ENCODE results near the gene SEMA3D. TPM values are rescaled to one million over a fixed set of nuclear protein-coding genes. Genes with fewer than 3 reads are reported as not detected.
A peak's percentile ranks its signal among the peaks of the same experiment; 100 is the strongest.

Gene SEMA3D
- total and polyA plus RNA-seq, 2 donors (not counting 3 experiments of a cell fraction or from before 2014, with no cell fraction given) = 9.9 to 10.3 TPM

DNA sequence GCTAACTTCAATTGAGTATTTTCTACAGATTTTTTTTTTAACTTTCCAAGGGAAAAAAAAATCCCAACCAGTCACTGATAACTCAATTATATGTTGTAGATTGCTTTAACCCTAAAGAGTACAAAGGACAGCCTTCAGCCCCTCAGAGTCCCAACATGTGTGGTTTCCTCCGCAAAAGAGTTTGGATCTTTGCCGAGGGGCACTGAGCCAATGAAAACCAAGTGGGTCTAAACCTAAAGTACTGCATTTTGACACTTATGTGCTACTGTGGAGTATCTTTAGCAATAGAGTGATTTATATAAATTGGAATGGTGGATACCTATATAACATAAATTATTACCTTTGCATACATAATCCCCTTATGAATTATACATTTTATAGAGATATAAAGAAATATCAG, 91.5 kb downstream of the SEMA3D start:
- no peak overlapping the region for H3K4me3 ChIP-seq (replicated peaks in 1 of 3; ENCODE audit: insufficient read depth in 1 of 3, low read depth in 1 of 3, low read length in 3 of 3)
- no peaks in the 10 kb centered on the region for H3K9me1 ChIP-seq (replicated peaks; ENCODE audit: control insufficient read depth, extremely low read depth, insufficient read depth, low read length)
- dilution Hi-C loops (cut with MboI; ENCODE audit: extremely low pct_ligation_motif_present, low sequenced_read_pairs) = no loop called here
- intact Hi-C loops (cut with micrococcal nuclease) = no loop called here
- no peak overlapping the region for H3K4me2 ChIP-seq (ENCODE audit: insufficient read depth, low read length)
- H3K9ac ChIP-seq (replicated peaks; ENCODE audit: extremely low read depth, insufficient read depth, low read length) = no peak overlapping the region
- DNase-seq (ENCODE audit: low read depth, low spot score) (peak; percentile 39), FAIRE-seq (no peak)
- H4K20me1 ChIP-seq (replicated peaks; ENCODE audit: control insufficient read depth, extremely low read depth, insufficient read depth, low read length) = no peaks in the 10 kb centered on the region
- ChIA-PET POLR2A (no interaction called here), CTCF (interaction anchor here (1.0 to 1.3 kb wide), 2 partner anchors 10 to 90 kb away, joined by 3 to 5 read pairs; no protein-coding TSS in a partner anchor)
- H3K79me2 ChIP-seq (ENCODE audit: control insufficient read depth, insufficient read depth, low read length) = no peaks in the 10 kb centered on the region
- no peak overlapping the region for H3K27ac ChIP-seq (ENCODE audit: insufficient read depth, low read depth, low read length)
- BruUV-seq (replicated peaks) = no TSS peak
- TF ChIP-seq, protein P1, sequence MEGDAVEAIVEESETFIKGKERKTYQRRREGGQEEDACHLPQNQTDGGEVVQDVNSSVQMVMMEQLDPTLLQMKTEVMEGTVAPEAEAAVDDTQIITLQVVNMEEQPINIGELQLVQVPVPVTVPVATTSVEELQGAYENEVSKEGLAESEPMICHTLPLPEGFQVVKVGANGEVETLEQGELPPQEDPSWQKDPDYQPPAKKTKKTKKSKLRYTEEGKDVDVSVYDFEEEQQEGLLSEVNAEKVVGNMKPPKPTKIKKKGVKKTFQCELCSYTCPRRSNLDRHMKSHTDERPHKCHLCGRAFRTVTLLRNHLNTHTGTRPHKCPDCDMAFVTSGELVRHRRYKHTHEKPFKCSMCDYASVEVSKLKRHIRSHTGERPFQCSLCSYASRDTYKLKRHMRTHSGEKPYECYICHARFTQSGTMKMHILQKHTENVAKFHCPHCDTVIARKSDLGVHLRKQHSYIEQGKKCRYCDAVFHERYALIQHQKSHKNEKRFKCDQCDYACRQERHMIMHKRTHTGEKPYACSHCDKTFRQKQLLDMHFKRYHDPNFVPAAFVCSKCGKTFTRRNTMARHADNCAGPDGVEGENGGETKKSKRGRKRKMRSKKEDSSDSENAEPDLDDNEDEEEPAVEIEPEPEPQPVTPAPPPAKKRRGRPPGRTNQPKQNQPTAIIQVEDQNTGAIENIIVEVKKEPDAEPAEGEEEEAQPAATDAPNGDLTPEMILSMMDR (IDR thresholded peaks at IDR 0.05; ENCODE audit: extremely low read depth in 1 of 2, insufficient read depth in 1 of 2, low read depth in 1 of 2, low read length in 2 of 2) = no peak
- TF ChIP-seq POLR2AphosphoS5 (IDR thresholded peaks at IDR 0.05; ENCODE audit: insufficient read depth, low read depth, low read length) (no peak), FOS (IDR thresholded peaks at IDR 0.05; ENCODE audit: borderline replicate concordance, insufficient read depth, low read length) (no peak), POLR2A (IDR thresholded peaks at IDR 0.05; ENCODE audit: low read depth, low read length) (no peak), MYC (IDR thresholded peaks at IDR 0.05; ENCODE audit: low read depth, low read length) (no peak), JUN (IDR thresholded peaks at IDR 0.05; ENCODE audit: borderline replicate concordance, insufficient read depth, insufficient read length, low read depth) (no peak), EZH2 (IDR thresholded peaks at IDR 0.05; ENCODE audit: borderline replicate concordance, low read depth, low read length, severe bottlenecking) (no peak), GATA2 (IDR thresholded peaks at IDR 0.05; ENCODE audit: insufficient read depth, insufficient read length, low read depth, low read length) (no peak)
- TF ChIP-seq, protein P2, sequence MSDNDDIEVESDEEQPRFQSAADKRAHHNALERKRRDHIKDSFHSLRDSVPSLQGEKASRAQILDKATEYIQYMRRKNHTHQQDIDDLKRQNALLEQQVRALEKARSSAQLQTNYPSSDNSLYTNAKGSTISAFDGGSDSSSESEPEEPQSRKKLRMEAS (IDR thresholded peaks at IDR 0.05; ENCODE audit: insufficient read depth, insufficient read length) = no peak
- H3K27me3 ChIP-seq (ENCODE audit: control insufficient read depth in 2 of 2, insufficient read depth in 2 of 2, low read length in 2 of 2) = no peaks in the 10 kb centered on the region
- no peaks in the 10 kb centered on the region for H3K36me3 ChIP-seq (ENCODE audit: control insufficient read depth in 2 of 2, extremely low read depth in 1 of 2, insufficient read depth in 2 of 2, low read length in 2 of 2)
- peaks cover 3% of the 10 kb centered on the region for H3K4me1 ChIP-seq (ENCODE audit: control insufficient read depth, extremely low read depth, insufficient read depth, low read length)
- H2AFZ ChIP-seq (ENCODE audit: low read depth, low read length) = no peak overlapping the region
- no peaks in the 10 kb centered on the region for H3K9me3 ChIP-seq (replicated peaks; ENCODE audit: control insufficient read depth, insufficient read depth, low read length)

All from endothelial cell of umbilical vein (primary cell).